AG04449 (cell line): Measurements from ENCODE around the gene FADS1.

Experiments used
- CTCF ChIA-PET: fragments of 350-600 bp; formaldehyde crosslinking; extraction: SDS; loops from one replicate; lab custom pipeline; 2021; ENCODE audit warnings: antibody characterized with exemption; lab: Yijun Ruan, JAX
- POLR2A ChIA-PET: fragments of 400-600, 350-600 bp; formaldehyde crosslinking; extraction: SDS; loops from one replicate; lab custom pipeline; 2020; ENCODE audit warnings: antibody characterized with exemption, inconsistent platforms; lab: Yijun Ruan, JAX
- DNase-seq: peaks from one replicate; pipeline ENCODE4 v3.0.0-alpha.2; 2010; ENCODE audit warnings: low read depth, low spot score
- H3K4me3 ChIP-seq: 2 replicates; pipeline ENCODE4 v1.5.1; 2011; ENCODE audit warnings: low read depth, mild to moderate bottlenecking, control low read depth, low read length
- CTCF ChIP-seq: IDR thresholded peaks from one replicate; pipeline ENCODE4 v1.5.1; 2011; ENCODE audit warnings: mild to moderate bottlenecking, moderate library complexity, low read length, control low read depth, inconsistent platforms; ENCODE audit not compliant: insufficient read depth; ENCODE audit errors: missing control alignments

Gene FADS1

GRCh38 chr11:61765550-61766253, 51.1 kb downstream of the FADS1 start:
- H3K4me3 ChIP-seq: no peak overlapping the region
- no peak for DNase-seq
- CTCF ChIA-PET: interaction anchor here (0.8 to 12.8 kb wide), 8 partner anchors 10 to 342 kb away, joined by 3 to 97 read pairs (median 6); partner anchors contain the start of gene MYRF
- POLR2A ChIA-PET: no interaction called here
- no peak for TF ChIP-seq CTCF

GRCh38 chr11:61764606-61765260, 52.1 kb downstream of the FADS1 start:
- POLR2A ChIA-PET: no interaction called here
- no peak for DNase-seq

GRCh38 chr11:61763930-61764605, 52.7 kb downstream of the FADS1 start:
- no peak overlapping the region for H3K4me3 ChIP-seq
- ChIA-PET POLR2A (no interaction called here), CTCF (interaction anchor here (0.9 to 12.8 kb wide), 8 partner anchors 8 to 342 kb away, joined by 3 to 97 read pairs (median 6); partner anchors contain the start of gene MYRF)
- no peak for DNase-seq
- TF ChIP-seq CTCF: no peak

More at GRCh38 chr11:61764606-61765260, 52.1 kb downstream of the FADS1 start:
- no peak overlapping the region for H3K4me3 ChIP-seq
- no peak for TF ChIP-seq CTCF
- CTCF ChIA-PET: interaction anchor here (0.8 to 12.8 kb wide), 10 partner anchors 9 to 343 kb away, joined by 3 to 97 read pairs (median 4); partner anchors contain the start of gene MYRF

- no peak for DNase-seq
- ChIA-PET CTCF (interaction anchor here (1.0 to 12.8 kb wide), 3 partner anchors 9 to 14 kb away, joined by 3 to 97 read pairs (median 14); no protein-coding TSS in a partner anchor), POLR2A (no interaction called here)
- TF ChIP-seq CTCF: no peak
- no peak overlapping the region for H3K4me3 ChIP-seq
Measured at GRCh38 chr11:61762798-61763197, 54.0 kb downstream of the FADS1 start.

- no peak for TF ChIP-seq CTCF
- DNase-seq: no peak
- H3K4me3 ChIP-seq: no peak overlapping the region
- ChIA-PET POLR2A (no interaction called here), CTCF (interaction anchor here (1.0 to 12.8 kb wide), 3 partner anchors 9 to 29 kb away, joined by 3 to 97 read pairs (median 4); no protein-coding TSS in a partner anchor)
Measured at GRCh38 chr11:61762223-61762615, 54.6 kb downstream of the FADS1 start.
